A204.1 (cell line): ENCODE measurements around the gene MRPL16.
"Not testable (repeated sequence)": the region's sequence is repeated elsewhere in the genome, so short reads cannot be mapped to it uniquely, and the experiment has no call there.

Experiments
- FAIRE-seq: peaks from 2 replicates; lab custom pipeline; 2012; peaks lifted over from hg19 to GRCh38; lab: Jason Lieb, UNC

Gene MRPL16

GRCh38 chr11:59810189-59810910 lies at the start of gene MRPL16:
MRPL16 (minus strand) TSS chr11:59810778; CDS start chr11:59810658, 120 bp downstream.
- no peak for FAIRE-seq

- FAIRE-seq = no peak
Measured at GRCh38 chr11:59859673-59860072, 49.1 kb upstream of the MRPL16 start.

GRCh38 chr11:59857439-59858434 lies 47.2 kb upstream of the MRPL16 start:
- no peak for FAIRE-seq

GRCh38 chr11:59854871-59855270 lies 44.3 kb upstream of the MRPL16 start:
- FAIRE-seq = no peak

- FAIRE-seq = not testable (repeated sequence)
Measured at GRCh38 chr11:59851416-59851815, 40.8 kb upstream of the MRPL16 start.

- FAIRE-seq = not testable (repeated sequence)
Measured at GRCh38 chr11:59849551-59849950, 39.0 kb upstream of the MRPL16 start.

GRCh38 chr11:59849129-59849528 lies 38.6 kb upstream of the MRPL16 start:
- no peak for FAIRE-seq

GRCh38 chr11:59848439-59848838 lies 37.9 kb upstream of the MRPL16 start:
- not testable (repeated sequence) for FAIRE-seq

GRCh38 chr11:59847626-59848025 lies 37.0 kb upstream of the MRPL16 start:
- FAIRE-seq = no peak

- FAIRE-seq = no peak
Measured at GRCh38 chr11:59846556-59846955, 36.0 kb upstream of the MRPL16 start.

- FAIRE-seq = no peak
Measured at GRCh38 chr11:59845399-59845798, 34.8 kb upstream of the MRPL16 start, which contains the start of gene CBLIF. CBLIF (minus strand) TSS chr11:59845499; CDS start chr11:59845453, 46 bp downstream.

GRCh38 chr11:59842316-59842715 lies 31.7 kb upstream of the MRPL16 start:
- FAIRE-seq = no peak

GRCh38 chr11:59841514-59841913 lies 30.9 kb upstream of the MRPL16 start:
- FAIRE-seq = no peak

- FAIRE-seq = no peak
Measured at GRCh38 chr11:59839615-59840014, 29.0 kb upstream of the MRPL16 start.

- no peak for FAIRE-seq
Measured at GRCh38 chr11:59833602-59834001, 23.0 kb upstream of the MRPL16 start.

GRCh38 chr11:59829358-59829757 lies 18.8 kb upstream of the MRPL16 start:
- no peak for FAIRE-seq

- peak; percentile 81 for FAIRE-seq
Measured at GRCh38 chr11:59822989-59823566, 12.5 kb upstream of the MRPL16 start.

- FAIRE-seq = no peak
Measured at GRCh38 chr11:59818572-59818971, 8.0 kb upstream of the MRPL16 start.

GRCh38 chr11:59816434-59816833 lies 5.9 kb upstream of the MRPL16 start:
- FAIRE-seq = not testable (repeated sequence)

GRCh38 chr11:59815754-59816153 lies 5.2 kb upstream of the MRPL16 start:
- FAIRE-seq = no peak

GRCh38 chr11:59814021-59814420 lies 3.4 kb upstream of the MRPL16 start:
- FAIRE-seq = no peak

GRCh38 chr11:59813364-59813763 lies 2.8 kb upstream of the MRPL16 start:
- FAIRE-seq = no peak

GRCh38 chr11:59812220-59812619 lies 1.6 kb upstream of the MRPL16 start:
- FAIRE-seq = no peak
